ENCODE measurements around the gene CYB5B.

CYB5B gene

DNA sequence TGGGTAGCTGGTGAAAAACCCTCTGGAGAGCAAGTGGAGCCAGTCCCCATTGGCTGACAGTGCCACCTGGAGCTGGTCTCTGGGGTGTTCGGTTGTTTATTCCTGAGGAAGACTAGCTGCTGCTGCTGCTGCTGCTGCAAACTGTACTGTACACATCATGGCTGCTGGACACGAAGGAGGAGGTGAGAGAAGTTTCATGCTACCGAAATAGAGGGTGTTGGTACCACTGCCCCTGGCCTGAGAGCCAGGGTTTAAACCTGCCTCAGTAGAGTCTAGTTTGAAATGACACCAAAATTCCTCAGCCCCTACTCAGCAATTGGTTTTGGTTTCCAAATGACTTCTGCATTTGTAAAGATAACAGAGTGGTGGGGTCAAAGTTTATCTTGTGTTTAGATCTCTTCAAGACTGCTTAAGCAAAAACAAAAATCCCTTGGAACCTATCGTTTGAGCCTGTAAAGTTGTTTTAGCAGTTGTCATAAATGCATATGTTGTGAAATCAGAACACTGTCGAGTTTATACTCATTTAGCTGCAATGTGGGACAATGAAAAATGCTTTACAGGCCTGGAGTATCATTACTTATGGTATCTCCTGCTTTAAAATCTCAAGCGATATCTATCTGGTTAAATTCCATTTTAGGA lies 40.8 kb downstream of the CYB5B start:
- peak; percentile 38 for DNase-seq (ENCODE audit: low read depth, low spot score)
- H3K4me3 ChIP-seq (ENCODE audit: low read depth, low read length) = no peak overlapping the region
- in situ Hi-C loops (cut with HindIII; ENCODE audit: low sequenced_read_pairs) = no loop called here
- TF ChIP-seq, protein P1, sequence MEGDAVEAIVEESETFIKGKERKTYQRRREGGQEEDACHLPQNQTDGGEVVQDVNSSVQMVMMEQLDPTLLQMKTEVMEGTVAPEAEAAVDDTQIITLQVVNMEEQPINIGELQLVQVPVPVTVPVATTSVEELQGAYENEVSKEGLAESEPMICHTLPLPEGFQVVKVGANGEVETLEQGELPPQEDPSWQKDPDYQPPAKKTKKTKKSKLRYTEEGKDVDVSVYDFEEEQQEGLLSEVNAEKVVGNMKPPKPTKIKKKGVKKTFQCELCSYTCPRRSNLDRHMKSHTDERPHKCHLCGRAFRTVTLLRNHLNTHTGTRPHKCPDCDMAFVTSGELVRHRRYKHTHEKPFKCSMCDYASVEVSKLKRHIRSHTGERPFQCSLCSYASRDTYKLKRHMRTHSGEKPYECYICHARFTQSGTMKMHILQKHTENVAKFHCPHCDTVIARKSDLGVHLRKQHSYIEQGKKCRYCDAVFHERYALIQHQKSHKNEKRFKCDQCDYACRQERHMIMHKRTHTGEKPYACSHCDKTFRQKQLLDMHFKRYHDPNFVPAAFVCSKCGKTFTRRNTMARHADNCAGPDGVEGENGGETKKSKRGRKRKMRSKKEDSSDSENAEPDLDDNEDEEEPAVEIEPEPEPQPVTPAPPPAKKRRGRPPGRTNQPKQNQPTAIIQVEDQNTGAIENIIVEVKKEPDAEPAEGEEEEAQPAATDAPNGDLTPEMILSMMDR (IDR thresholded peaks at IDR 0.05; ENCODE audit: low read depth, low read length) = no peak

DNA sequence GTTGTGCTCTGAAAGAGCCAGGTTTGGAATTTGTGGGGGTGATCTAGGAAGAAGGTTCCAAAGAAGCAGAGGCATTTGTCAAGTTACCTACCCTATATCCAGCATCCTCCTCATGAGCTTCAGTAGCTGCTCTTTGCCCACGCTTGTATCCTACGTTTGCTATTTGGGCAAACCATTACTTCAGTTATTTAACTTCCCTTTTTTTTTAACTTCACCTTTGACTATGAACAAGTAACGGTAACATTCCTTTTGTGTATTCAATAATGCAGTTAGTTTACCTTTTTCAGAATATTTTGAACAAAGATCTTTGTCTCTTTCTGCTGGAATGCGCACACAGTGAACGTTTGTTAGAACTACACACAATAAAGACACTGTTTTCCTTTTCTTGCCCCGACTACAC lies 41.5 kb downstream of the CYB5B start:
- no peak overlapping the region for H3K4me3 ChIP-seq (ENCODE audit: low read depth, low read length)
- TF ChIP-seq, protein P1 (IDR thresholded peaks at IDR 0.05; ENCODE audit: low read depth, low read length) = no peak
- DNase-seq (ENCODE audit: low read depth, low spot score) = no peak
- in situ Hi-C loops (cut with HindIII; ENCODE audit: low sequenced_read_pairs) = no loop called here

DNA sequence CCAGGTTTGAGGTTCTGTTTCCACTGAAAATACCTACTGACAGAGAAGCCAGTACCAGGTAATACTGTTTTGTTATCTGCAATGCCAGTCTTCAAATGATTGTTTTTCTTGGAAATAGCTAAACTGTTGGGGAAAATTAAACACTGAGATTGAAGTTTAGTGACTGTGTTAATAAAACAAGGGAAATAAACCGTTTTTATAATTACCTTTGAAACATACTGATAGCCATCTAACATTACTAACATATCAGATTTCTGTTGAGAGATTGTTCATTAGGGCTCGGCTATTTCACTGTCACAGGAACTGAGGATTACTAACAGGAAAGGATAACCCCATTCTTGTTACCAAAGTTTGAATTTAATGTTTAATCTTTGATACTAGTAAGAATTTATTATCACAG lies 42.1 kb downstream of the CYB5B start:
- TF ChIP-seq, protein P1 (IDR thresholded peaks at IDR 0.05; ENCODE audit: low read depth, low read length) = no peak
- in situ Hi-C loops (cut with HindIII; ENCODE audit: low sequenced_read_pairs) = no loop called here
- H3K4me3 ChIP-seq (ENCODE audit: low read depth, low read length) = no peak overlapping the region
- DNase-seq (ENCODE audit: low read depth, low spot score) = no peak

DNA sequence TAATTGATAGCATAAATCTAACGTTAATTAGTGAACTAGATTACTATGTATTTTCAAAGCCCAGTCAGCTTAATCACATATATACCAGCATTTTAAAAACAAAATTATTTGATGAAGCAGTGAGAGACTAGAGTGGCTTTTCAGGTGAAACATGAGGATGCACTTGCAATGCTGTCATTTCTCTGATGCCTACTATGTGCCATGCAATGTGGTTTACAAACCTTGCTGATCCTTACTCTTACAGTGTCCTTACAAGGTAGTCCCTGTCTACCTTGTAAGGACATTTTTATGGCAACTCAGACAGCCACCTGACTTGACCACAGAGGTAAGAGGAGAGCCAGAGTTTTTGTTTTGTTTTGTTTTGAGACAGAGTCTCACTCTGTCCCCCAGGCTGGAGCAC lies 42.7 kb downstream of the CYB5B start:
- TF ChIP-seq, protein P1 (IDR thresholded peaks at IDR 0.05; ENCODE audit: low read depth, low read length) = no peak
- no peak overlapping the region for H3K4me3 ChIP-seq (ENCODE audit: low read depth, low read length)
- DNase-seq (ENCODE audit: low read depth, low spot score) = no peak
- in situ Hi-C loops (cut with HindIII; ENCODE audit: low sequenced_read_pairs) = no loop called here

DNA sequence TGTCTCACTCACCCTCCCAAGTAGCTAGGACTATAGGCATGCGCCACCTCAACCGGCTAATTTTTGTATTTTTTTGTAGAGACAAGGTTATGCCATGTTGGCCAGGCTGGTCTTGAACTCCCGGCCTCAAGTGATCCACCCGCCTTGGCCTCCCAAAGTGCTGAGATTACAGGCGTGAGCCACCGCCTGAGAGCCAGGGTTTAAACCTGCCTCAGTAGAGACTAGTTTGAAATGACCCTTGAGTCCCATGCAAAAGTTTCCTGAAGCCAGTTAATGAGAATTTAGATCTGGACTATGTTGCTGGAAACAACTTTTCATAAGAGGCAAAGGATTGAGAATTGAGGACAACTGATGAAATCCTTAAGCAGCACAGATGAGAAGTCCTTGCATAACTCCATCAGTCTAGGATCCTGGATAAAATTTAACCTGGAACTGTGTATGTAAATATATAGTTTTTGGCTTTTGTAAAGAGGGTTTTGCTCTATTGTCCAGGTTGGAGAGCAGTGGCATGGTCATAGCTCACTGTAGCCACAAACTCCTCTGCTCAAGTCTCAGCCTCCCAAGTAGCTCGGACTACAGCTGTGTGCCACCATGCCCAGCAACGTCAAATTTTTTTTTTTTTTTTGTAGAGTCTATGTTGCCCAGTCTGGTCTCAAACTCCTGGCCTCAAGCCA lies 43.2 kb downstream of the CYB5B start:
- no peak for DNase-seq (ENCODE audit: low read depth, low spot score)
- no peak overlapping the region for H3K4me3 ChIP-seq (ENCODE audit: low read depth, low read length)
- TF ChIP-seq, protein P1 (IDR thresholded peaks at IDR 0.05; ENCODE audit: low read depth, low read length) = no peak
- in situ Hi-C loops (cut with HindIII; ENCODE audit: low sequenced_read_pairs) = no loop called here

DNA sequence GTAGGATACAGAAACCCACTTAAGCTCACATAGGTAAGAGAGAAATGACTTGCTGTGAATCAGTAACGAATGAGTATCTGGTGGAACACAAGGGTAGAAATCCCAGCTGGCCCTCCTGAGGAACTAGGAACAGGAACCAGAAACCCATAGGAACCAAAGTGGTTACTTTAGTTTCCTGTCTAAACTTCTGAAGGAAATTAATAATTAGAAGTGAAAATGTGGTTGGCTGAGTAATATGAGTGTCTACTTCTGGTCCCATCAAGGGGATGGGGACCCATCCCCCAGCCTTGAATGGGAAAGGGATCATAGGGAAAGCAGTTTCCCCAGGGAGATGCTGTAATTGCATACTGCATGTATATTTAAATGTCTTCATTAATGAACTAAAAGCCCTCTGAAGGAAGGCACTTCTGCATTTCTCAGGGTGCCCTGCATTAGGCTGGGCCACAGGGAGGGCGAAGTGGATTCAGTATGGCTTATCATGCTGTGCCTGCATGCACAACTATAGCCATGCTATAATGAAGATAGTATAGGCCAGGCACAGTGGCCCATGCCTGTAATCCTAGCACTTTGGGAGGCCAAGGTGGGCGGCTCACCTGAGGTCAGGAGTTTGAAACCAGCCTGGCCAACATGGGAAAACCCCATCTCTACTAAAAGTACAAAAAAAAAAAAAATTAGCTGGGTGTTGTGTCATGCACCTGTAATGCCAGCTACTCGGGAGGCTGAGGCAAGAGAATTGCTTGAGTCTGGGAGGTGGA lies 45.6 kb downstream of the CYB5B start:
- TF ChIP-seq, protein P1 (IDR thresholded peaks at IDR 0.05; ENCODE audit: low read depth, low read length) = no peak
- no peak overlapping the region for H3K4me3 ChIP-seq (ENCODE audit: low read depth, low read length)
- in situ Hi-C loops (cut with HindIII; ENCODE audit: low sequenced_read_pairs) = no loop called here
- DNase-seq (ENCODE audit: low read depth, low spot score) = no peak
